GM12873 (cell line): ENCODE results near the gene BCAP31.

ENCODE experiments used
- CTCF ChIP-seq: IDR thresholded peaks from 2 replicates; pipeline ENCODE4 v1.5.1; 2012; ENCODE audit warnings: low read depth, mild to moderate bottlenecking, moderate library complexity, low read length, control low read depth; ENCODE audit not compliant: insufficient read depth; ENCODE audit errors: missing control alignments

BCAP31 gene

GRCh38 chrX:153725039-153725831 is 1.0 kb upstream of the BCAP31 start:
- TF ChIP-seq CTCF, result no peak

- peak; percentile 59 for TF ChIP-seq CTCF
Observed at GRCh38 chrX:153723351-153724251, 586 bp downstream of the BCAP31 start.

GRCh38 chrX:153722704-153723350 is 1.4 kb downstream of the BCAP31 start:
- no peak for TF ChIP-seq CTCF

GRCh38 chrX:153719701-153720100 is 4.5 kb downstream of the BCAP31 start:
- no peak for TF ChIP-seq CTCF

GRCh38 chrX:153719238-153719637 is 4.9 kb downstream of the BCAP31 start:
- TF ChIP-seq CTCF, result no peak

- no peak for TF ChIP-seq CTCF
Observed at GRCh38 chrX:153717445-153717844, 6.7 kb downstream of the BCAP31 start.

- no peak for TF ChIP-seq CTCF
Observed at GRCh38 chrX:153714256-153714655, 9.9 kb downstream of the BCAP31 start.
